Measurements from ENCODE around the gene DIO1. TPM values are rescaled to one million over a fixed set of nuclear protein-coding genes. Genes with fewer than 3 reads are reported as not detected.

The DIO1 gene
- total and polyA plus RNA-seq, 9 of the 15 experiments (the other 6 are each of a cell fraction or from before 2014, with no cell fraction given) = not detected

DNA sequence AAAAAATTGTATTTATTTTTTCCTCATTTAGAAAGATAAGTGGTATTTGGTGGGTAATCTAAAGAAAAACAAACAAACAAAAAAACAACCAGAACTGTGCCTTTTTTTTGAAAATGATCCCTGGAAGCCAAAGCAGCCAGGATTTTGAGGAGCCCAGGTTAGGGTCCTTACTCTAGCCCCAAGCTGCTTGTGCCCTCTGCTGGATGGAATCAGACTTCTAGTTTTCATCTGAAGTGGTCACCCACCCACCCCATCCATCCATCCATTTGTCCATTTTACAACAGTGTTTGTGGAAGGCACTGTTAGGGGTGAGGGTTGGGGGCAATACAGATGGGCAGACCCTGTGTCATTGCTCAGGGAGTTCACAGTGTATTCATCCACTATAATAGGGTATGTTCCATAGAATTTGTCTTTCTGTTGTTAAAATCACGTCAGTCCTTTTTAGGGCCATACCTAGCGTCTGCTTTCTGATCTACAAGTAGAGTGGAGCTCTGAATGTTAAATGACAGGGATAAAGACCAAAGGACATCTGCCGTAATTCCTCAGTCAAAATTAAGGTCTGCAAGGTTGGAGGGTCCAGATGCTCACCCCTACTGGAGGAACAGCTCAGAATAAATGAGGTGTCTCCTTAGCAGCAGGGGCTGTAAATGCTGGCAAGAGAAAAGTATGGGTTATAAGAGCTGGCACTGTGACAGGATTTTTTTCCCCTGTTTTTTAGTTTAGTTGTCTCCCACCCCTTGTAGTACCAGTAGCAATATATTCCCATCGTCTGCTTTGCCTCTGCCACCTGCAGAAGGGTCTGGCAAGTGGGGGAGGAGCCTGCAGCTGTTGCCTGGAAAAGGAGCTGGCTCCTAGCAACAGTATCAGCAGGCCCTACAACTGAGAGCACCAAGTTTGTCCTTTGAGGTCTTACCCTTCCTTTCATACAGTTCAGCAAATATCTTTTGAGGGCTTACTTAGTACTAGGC lies 55.3 kb downstream of the DIO1 start:
- peaks cover 14% of the 10 kb centered on the region for H4K20me1 ChIP-seq (replicated peaks; ENCODE audit: control insufficient read depth, insufficient read depth, low read length)
- intact Hi-C loops (cut with micrococcal nuclease) (loop anchor here (1.0 to 10.0 kb wide), 4 partner anchors 71 to 465 kb away; partner anchors contain the start of genes TCEANC2 and TMEM59), in situ Hi-C loops (cut with MboI) (no loop called here)
- POLR2A ChIA-PET = interaction anchor here (0.6 to 1.3 kb wide), 4 partner anchors 10 to 99 kb away, joined by 3 to 5 read pairs (median 3); no protein-coding TSS in a partner anchor
- no peaks in the 10 kb centered on the region for H3K9me1 ChIP-seq (ENCODE audit: control insufficient read depth, insufficient read depth, low read length)
- peaks cover 59% of the 10 kb centered on the region for H3K36me3 ChIP-seq (ENCODE audit: control insufficient read depth, insufficient read depth, low read length)
- no peak overlapping the region for H3K9ac ChIP-seq (ENCODE audit: insufficient read depth in 1 of 2, low read depth in 2 of 2, low read length in 2 of 2)
- DNase-seq (ENCODE audit: extremely low read depth in 1 of 4, low spot score in 3 of 4) = peak; percentile 60 to 74 (median 60)
- CTCF ChIA-PET (ENCODE audit: low intra/inter-chr PET ratio) = interaction anchor here (0.6 to 3.4 kb wide), 5 partner anchors 10 to 89 kb away, joined by 3 to 18 read pairs (median 16); no protein-coding TSS in a partner anchor
- WGBS (ENCODE audit: insufficient coverage, low coverage, missing lambda C conversion rate) = 89% methylated on average over 4 of the region's 4 CpGs
- peak; percentile 87 for FAIRE-seq
- peaks cover 10 to 22% of the 10 kb centered on the region in 2 experiments; a peak in 4 of 5 replicates for H3K4me1 ChIP-seq (replicated peaks in 1 of 2; ENCODE audit: control insufficient read depth in 2 of 2, insufficient read depth in 2 of 2, low read length in 2 of 2)
- H3K27ac ChIP-seq (ENCODE audit: extremely low read depth, low read depth, low read length) = no peak overlapping the region
- H3K4me2 ChIP-seq (ENCODE audit: insufficient read depth, low read length) = no peak overlapping the region
- no peak overlapping the region for H2AFZ ChIP-seq (ENCODE audit: low read depth, low read length)
- ATAC-seq = no peak
- no peak overlapping the region for H3K4me3 ChIP-seq
- H3K27me3 ChIP-seq (ENCODE audit: control insufficient read depth in 2 of 2, insufficient read depth in 2 of 2, low read length in 2 of 2) = no peaks in the 10 kb centered on the region
- no peaks in the 10 kb centered on the region for H3K9me3 ChIP-seq (replicated peaks; ENCODE audit: control insufficient read depth, insufficient read depth, low read depth, low read length)
- no TSS peak for BruUV-seq (replicated peaks)
- peaks cover 51% of the 10 kb centered on the region for H3K79me2 ChIP-seq (ENCODE audit: control insufficient read depth, insufficient read depth, low read length)
- TF ChIP-seq TEAD1 (CRISPR knock-in tag; IDR thresholded peaks at IDR 0.05) = peak in 1 of 2 experiments; percentile 72; a peak in 1 of 4 replicates
- no peak for TF ChIP-seq ZNF140 (CRISPR knock-in tag; IDR thresholded peaks at IDR 0.05)
- TF ChIP-seq ETV1 (tag; conservative IDR thresholded peaks at IDR 0.05; ENCODE audit: low read depth) = no peak
- TF ChIP-seq MED1 (CRISPR knock-in tag; IDR thresholded peaks at IDR 0.05; ENCODE audit: borderline replicate concordance) = no peak
- TF ChIP-seq ADNP (tag; IDR thresholded peaks at IDR 0.05) = no peak
- no peak for TF ChIP-seq SOX6 (IDR thresholded peaks at IDR 0.05)
- TF ChIP-seq IFI16 (CRISPR knock-in tag; IDR thresholded peaks at IDR 0.05) = no peak
- TF ChIP-seq, protein P1, sequence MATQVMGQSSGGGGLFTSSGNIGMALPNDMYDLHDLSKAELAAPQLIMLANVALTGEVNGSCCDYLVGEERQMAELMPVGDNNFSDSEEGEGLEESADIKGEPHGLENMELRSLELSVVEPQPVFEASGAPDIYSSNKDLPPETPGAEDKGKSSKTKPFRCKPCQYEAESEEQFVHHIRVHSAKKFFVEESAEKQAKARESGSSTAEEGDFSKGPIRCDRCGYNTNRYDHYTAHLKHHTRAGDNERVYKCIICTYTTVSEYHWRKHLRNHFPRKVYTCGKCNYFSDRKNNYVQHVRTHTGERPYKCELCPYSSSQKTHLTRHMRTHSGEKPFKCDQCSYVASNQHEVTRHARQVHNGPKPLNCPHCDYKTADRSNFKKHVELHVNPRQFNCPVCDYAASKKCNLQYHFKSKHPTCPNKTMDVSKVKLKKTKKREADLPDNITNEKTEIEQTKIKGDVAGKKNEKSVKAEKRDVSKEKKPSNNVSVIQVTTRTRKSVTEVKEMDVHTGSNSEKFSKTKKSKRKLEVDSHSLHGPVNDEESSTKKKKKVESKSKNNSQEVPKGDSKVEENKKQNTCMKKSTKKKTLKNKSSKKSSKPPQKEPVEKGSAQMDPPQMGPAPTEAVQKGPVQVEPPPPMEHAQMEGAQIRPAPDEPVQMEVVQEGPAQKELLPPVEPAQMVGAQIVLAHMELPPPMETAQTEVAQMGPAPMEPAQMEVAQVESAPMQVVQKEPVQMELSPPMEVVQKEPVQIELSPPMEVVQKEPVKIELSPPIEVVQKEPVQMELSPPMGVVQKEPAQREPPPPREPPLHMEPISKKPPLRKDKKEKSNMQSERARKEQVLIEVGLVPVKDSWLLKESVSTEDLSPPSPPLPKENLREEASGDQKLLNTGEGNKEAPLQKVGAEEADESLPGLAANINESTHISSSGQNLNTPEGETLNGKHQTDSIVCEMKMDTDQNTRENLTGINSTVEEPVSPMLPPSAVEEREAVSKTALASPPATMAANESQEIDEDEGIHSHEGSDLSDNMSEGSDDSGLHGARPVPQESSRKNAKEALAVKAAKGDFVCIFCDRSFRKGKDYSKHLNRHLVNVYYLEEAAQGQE (IDR thresholded peaks at IDR 0.05; ENCODE audit: borderline replicate concordance) = peak; percentile 77; the same call in 1 of the 2 replicates
- TF ChIP-seq, protein P1 (CRISPR knock-in tag; IDR thresholded peaks at IDR 0.05; ENCODE audit: low read depth) = no peak
- peak; percentile 85 for TF ChIP-seq SMC3 (conservative IDR thresholded peaks at IDR 0.05; ENCODE audit: insufficient read depth, low read depth, low read length)
- TF ChIP-seq STAG1 (CRISPR knock-in tag; IDR thresholded peaks at IDR 0.05; ENCODE audit: borderline replicate concordance) = peak; percentile 25; the same call in 1 of the 2 replicates
